ENCODE results near the gene PPP1R36.
"Not testable (repeated sequence)": the region's sequence is repeated elsewhere in the genome, so short reads cannot be mapped to it uniquely, and the experiment has no call there.

The PPP1R36 gene

GRCh38 chr14:64617872-64618408, 68.2 kb downstream of the PPP1R36 start:
- not testable (repeated sequence) for DNase-seq

GRCh38 chr14:64620910-64621309, 71.1 kb downstream of the PPP1R36 start:
- DNase-seq = no peak

- DNase-seq = no peak
These were observed 73.9 kb downstream of the PPP1R36 start for GRCh38 chr14:64623554-64624165.

- DNase-seq = no peak
These were observed 75.8 kb downstream of the PPP1R36 start for GRCh38 chr14:64625386-64626232.

GRCh38 chr14:64628940-64629408, 79.2 kb downstream of the PPP1R36 start:
- DNase-seq = peak; percentile 82

- no peak for DNase-seq
These were observed 81.0 kb downstream of the PPP1R36 start for GRCh38 chr14:64630778-64631177.

- DNase-seq = not testable (repeated sequence)
These were observed 81.5 kb downstream of the PPP1R36 start for GRCh38 chr14:64631222-64631621.

GRCh38 chr14:64632056-64632455, 82.3 kb downstream of the PPP1R36 start:
- DNase-seq = no peak

GRCh38 chr14:64634558-64634957, 84.8 kb downstream of the PPP1R36 start:
- no peak for DNase-seq

- peak; percentile 25 for DNase-seq
These were observed 86.6 kb downstream of the PPP1R36 start for GRCh38 chr14:64636208-64636979.

GRCh38 chr14:64636980-64637429, 87.2 kb downstream of the PPP1R36 start:
- no peak for DNase-seq

GRCh38 chr14:64637735-64638473, 88.1 kb downstream of the PPP1R36 start:
- no peak for DNase-seq

- no peak for DNase-seq
These were observed 88.9 kb downstream of the PPP1R36 start for GRCh38 chr14:64638625-64639024.
